AG04449 (cell line): ENCODE data around the gene GNPTAB.
A peak's percentile ranks its signal among the peaks of the same experiment; 100 is the strongest.

Experiments used
- CTCF ChIA-PET: fragments of 350-600 bp; formaldehyde crosslinking; extraction: SDS; loops from one replicate; lab custom pipeline; 2021; ENCODE audit warnings: antibody characterized with exemption; lab: Yijun Ruan, JAX
- POLR2A ChIA-PET: fragments of 400-600, 350-600 bp; formaldehyde crosslinking; extraction: SDS; loops from one replicate; lab custom pipeline; 2020; ENCODE audit warnings: antibody characterized with exemption, inconsistent platforms; lab: Yijun Ruan, JAX
- DNase-seq: peaks from one replicate; pipeline ENCODE4 v3.0.0-alpha.2; 2010; ENCODE audit warnings: low read depth, low spot score
- H3K4me3 ChIP-seq: 2 replicates; pipeline ENCODE4 v1.5.1; 2011; ENCODE audit warnings: low read depth, mild to moderate bottlenecking, control low read depth, low read length
- CTCF ChIP-seq: IDR thresholded peaks from one replicate; pipeline ENCODE4 v1.5.1; 2011; ENCODE audit warnings: mild to moderate bottlenecking, moderate library complexity, low read length, control low read depth, inconsistent platforms; ENCODE audit not compliant: insufficient read depth; ENCODE audit errors: missing control alignments

Gene GNPTAB

GRCh38 chr12:101767537-101767936, 63.2 kb downstream of the GNPTAB start:
- ChIA-PET POLR2A (no interaction called here), CTCF (interaction anchor here (1.2 to 2.8 kb wide), 7 partner anchors 8 to 150 kb away, joined by 3 to 13 read pairs (median 4); partner anchors contain the start of gene GNPTAB)
- H3K4me3 ChIP-seq, result no peak overlapping the region
- no peak for TF ChIP-seq CTCF
- no peak for DNase-seq

GRCh38 chr12:101764051-101764792, 66.5 kb downstream of the GNPTAB start:
- no peak overlapping the region for H3K4me3 ChIP-seq
- ChIA-PET POLR2A (no interaction called here), CTCF (interaction anchor here (0.9 to 1.4 kb wide), 4 partner anchors 9 to 31 kb away, joined by 3 to 12 read pairs (median 4); no protein-coding TSS in a partner anchor)
- no peak for DNase-seq
- TF ChIP-seq CTCF, result no peak

GRCh38 chr12:101763246-101763931, 67.4 kb downstream of the GNPTAB start:
- POLR2A ChIA-PET, result no interaction called here
- CTCF ChIA-PET, result interaction anchor here (0.7 to 4.5 kb wide), 6 partner anchors 9 to 40 kb away, joined by 3 to 41 read pairs (median 4); no protein-coding TSS in a partner anchor
- no peak overlapping the region for H3K4me3 ChIP-seq
- TF ChIP-seq CTCF, result no peak
- DNase-seq, result no peak

GRCh38 chr12:101761781-101762180, 69.0 kb downstream of the GNPTAB start:
- POLR2A ChIA-PET, result no interaction called here
- CTCF ChIA-PET, result interaction anchor here (0.6 to 4.5 kb wide), 6 partner anchors 10 to 191 kb away, joined by 3 to 41 read pairs (median 4); no protein-coding TSS in a partner anchor
- H3K4me3 ChIP-seq, result no peak overlapping the region
- no peak for DNase-seq
- TF ChIP-seq CTCF, result no peak

- POLR2A ChIA-PET, result no interaction called here
- CTCF ChIA-PET, result interaction anchor here (0.6 to 4.5 kb wide), 6 partner anchors 10 to 190 kb away, joined by 3 to 41 read pairs (median 4); no protein-coding TSS in a partner anchor
- no peak for TF ChIP-seq CTCF
- no peak overlapping the region for H3K4me3 ChIP-seq
- peak; percentile 52 for DNase-seq
Measured at GRCh38 chr12:101761350-101761749, 69.4 kb downstream of the GNPTAB start.
